Measurements from ENCODE around the gene BRIP1.

GRCh38 chr17:61827649-61828395 lies 35.5 kb downstream of the BRIP1 start:
- no peak for TF ChIP-seq CTCF (IDR thresholded peaks at IDR 0.05)
- no peak for TF ChIP-seq ZNF121 (CRISPR knock-in tag; IDR thresholded peaks at IDR 0.05)
- no peak for TF ChIP-seq JUN (CRISPR knock-in tag; IDR thresholded peaks at IDR 0.05)
- TF ChIP-seq FOXJ3 (CRISPR knock-in tag; IDR thresholded peaks at IDR 0.05; ENCODE audit: borderline replicate concordance), result no peak
- TF ChIP-seq PREB (CRISPR knock-in tag; IDR thresholded peaks at IDR 0.05; ENCODE audit: borderline replicate concordance), result no peak
- TF ChIP-seq ZNF138 (CRISPR knock-in tag; conservative IDR thresholded peaks at IDR 0.05), result no peak
- no peak for TF ChIP-seq E2F1 (CRISPR knock-in tag; IDR thresholded peaks at IDR 0.05)
- no peak for TF ChIP-seq ATF6 (CRISPR knock-in tag; IDR thresholded peaks at IDR 0.05)
- TF ChIP-seq ZNF416 (CRISPR knock-in tag; IDR thresholded peaks at IDR 0.05), result no peak
- TF ChIP-seq ERG (CRISPR knock-in tag; IDR thresholded peaks at IDR 0.05), result no peak
